ENCODE results near the gene GNL1.
"Not testable (repeated sequence)": the region's sequence is repeated elsewhere in the genome, so short reads cannot be mapped to it uniquely, and the experiment has no call there.

The GNL1 gene

GRCh38 chr6:30565772-30566171 lies 9.5 kb upstream of the GNL1 start:
- DNase-seq = no peak

GRCh38 chr6:30564114-30564513 lies 7.8 kb upstream of the GNL1 start:
- no peak for DNase-seq

- DNase-seq = no peak
Observed at GRCh38 chr6:30562470-30563425, 6.5 kb upstream of the GNL1 start.

GRCh38 chr6:30560930-30561329 lies 4.6 kb upstream of the GNL1 start:
- no peak for DNase-seq

GRCh38 chr6:30557683-30557981 lies 1.3 kb upstream of the GNL1 start:
- DNase-seq = no peak

GRCh38 chr6:30556906-30557682 lies 805 bp upstream of the GNL1 start, which contains the start of gene PRR3:
Gene PRR3 (plus strand): TSS chr6:30557295. CDS start chr6:30557345, 50 bp downstream.
- peak; percentile 89 for DNase-seq

GRCh38 chr6:30555816-30556065 lies 548 bp downstream of the GNL1 start:
- DNase-seq = no peak

GRCh38 chr6:30554962-30555815 lies 1.1 kb downstream of the GNL1 start:
- DNase-seq = peak; percentile 11

- DNase-seq = no peak
Observed at GRCh38 chr6:30554404-30554803, 1.9 kb downstream of the GNL1 start.

- DNase-seq = no peak
Observed at GRCh38 chr6:30548375-30548774, 7.9 kb downstream of the GNL1 start.

GRCh38 chr6:30547454-30547853 lies 8.8 kb downstream of the GNL1 start:
- no peak for DNase-seq

GRCh38 chr6:30544666-30545272 lies 11.5 kb downstream of the GNL1 start:
- DNase-seq = no peak

GRCh38 chr6:30543821-30544220 lies 12.5 kb downstream of the GNL1 start:
- no peak for DNase-seq

- no peak for DNase-seq
Observed at GRCh38 chr6:30542915-30543314, 13.4 kb downstream of the GNL1 start.

- DNase-seq = no peak
Observed at GRCh38 chr6:30542404-30542725, 13.9 kb downstream of the GNL1 start.

GRCh38 chr6:30541515-30542403 lies 14.5 kb downstream of the GNL1 start:
- DNase-seq = peak; percentile 53

- no peak for DNase-seq
Observed at GRCh38 chr6:30537931-30538330, 18.4 kb downstream of the GNL1 start.

- DNase-seq = no peak
Observed at GRCh38 chr6:30533460-30534294, 22.6 kb downstream of the GNL1 start.

- no peak for DNase-seq
Observed at GRCh38 chr6:30530014-30530413, 26.3 kb downstream of the GNL1 start.

- not testable (repeated sequence) for DNase-seq
Observed at GRCh38 chr6:30529349-30529875, 26.9 kb downstream of the GNL1 start.

- not testable (repeated sequence) for DNase-seq
Observed at GRCh38 chr6:30526444-30526843, 29.8 kb downstream of the GNL1 start.

All from COR-L47 (cell line).